Cardiac fibroblast (primary cell): Measurements from ENCODE around the gene TEX38.

Experiments
- DNase-seq, 2 donors: peaks; one replicate each; pipeline versions ENCODE4 v3.0.0 to v3.0.0-alpha.2; 2010; ENCODE audit warnings: low read depth in 2 of 2
- H3K4me3 ChIP-seq, 2 donors: replicated peaks in 1 of 2; 1 replicate in 1 of 2; 2 replicates in 1 of 2; pipeline ENCODE4 v1.5.1; 2011; ENCODE audit warnings: low read depth in 2 of 2, low read length in 2 of 2, mild to moderate bottlenecking in 2 of 2, moderate library complexity in 1 of 2
- CTCF ChIP-seq: IDR thresholded peaks from one replicate; pipeline ENCODE4 v1.5.1; 2011; ENCODE audit warnings: low read depth, mild to moderate bottlenecking, low read length, inconsistent platforms

Gene TEX38

GRCh38 chr1:46637444-46638083 is 34.1 kb upstream of the TEX38 start:
- no peak for TF ChIP-seq CTCF
- H3K4me3 ChIP-seq = no peak overlapping the region
- no peak for DNase-seq

GRCh38 chr1:46638921-46639320 is 32.7 kb upstream of the TEX38 start:
- H3K4me3 ChIP-seq = no peak overlapping the region
- DNase-seq = no peak
- no peak for TF ChIP-seq CTCF

- no peak for TF ChIP-seq CTCF
- H3K4me3 ChIP-seq = no peak overlapping the region
- DNase-seq = no peak
Measured at GRCh38 chr1:46639547-46639946, 32.1 kb upstream of the TEX38 start.

GRCh38 chr1:46642115-46642680 is 29.5 kb upstream of the TEX38 start:
- no peak for TF ChIP-seq CTCF

GRCh38 chr1:46643368-46643775 is 28.3 kb upstream of the TEX38 start:
- peak; percentile 80 to 83 for DNase-seq
- H3K4me3 ChIP-seq = no peak overlapping the region
- TF ChIP-seq CTCF = no peak

More at GRCh38 chr1:46642115-46642680, 29.5 kb upstream of the TEX38 start:
- DNase-seq = no peak
- no peak overlapping the region for H3K4me3 ChIP-seq

- no peak for TF ChIP-seq CTCF
- H3K4me3 ChIP-seq = no peak overlapping the region
- no peak for DNase-seq
Measured at GRCh38 chr1:46645815-46646214, 25.8 kb upstream of the TEX38 start.
